GM12891 (cell line): ENCODE results near the gene CYP4B1.

Source experiments
- POLR2A ChIP-seq: IDR thresholded peaks from 2 replicates; pipeline ENCODE4 v1.6.1; 2011; ENCODE audit warnings: low read depth, low read length, control low read depth
- POLR2AphosphoS5 ChIP-seq: IDR thresholded peaks from 2 replicates; pipeline ENCODE4 v1.6.1; 2011; ENCODE audit warnings: low read depth, low read length, control low read depth
- POU2F2 ChIP-seq: IDR thresholded peaks from 2 replicates; pipeline ENCODE4 v1.6.1; 2011; ENCODE audit warnings: low read depth, mild to moderate bottlenecking, control low read depth, low read length, moderate library complexity
- TAF1 ChIP-seq: IDR thresholded peaks from 2 replicates; pipeline ENCODE4 v1.6.1; 2011; ENCODE audit warnings: low read depth, low read length, control low read depth

- TF ChIP-seq POLR2AphosphoS5 (no peak), POLR2A (no peak), POU2F2 (no peak), TAF1 (no peak)
Observed at GRCh38 chr1:46815133-46815532, 16.3 kb downstream of the CYP4B1 start.
